ENCODE measurements around the gene SLC22A12. TPM values are rescaled to one million over a fixed set of nuclear protein-coding genes. Genes with fewer than 3 reads are reported as not detected.

The SLC22A12 gene
- total RNA-seq, 1 donor from 2014 or later, result not detected

GRCh38 chr11:64643920-64644646 is 53.1 kb downstream of the SLC22A12 start:
- Mint-ChIP-seq H3K9me3 (no peaks in the 10 kb centered on the region), H3K4me3 (peak overlapping the region; percentile 81), H3K36me3 (no peaks in the 10 kb centered on the region), H3K4me1 (ENCODE audit: unreplicated experiment) (peaks cover 12% of the 10 kb centered on the region), H3K27me3 (peaks cover 31% of the 10 kb centered on the region), H3K27ac (no peak overlapping the region)
- no peak for DNase-seq (ENCODE audit: extremely low spot score, unreplicated experiment)
- no peak for TF ChIP-seq CTCF (conservative IDR thresholded peaks at IDR 0.05)

GRCh38 chr11:64644647-64645275 is 53.7 kb downstream of the SLC22A12 start:
- peak; percentile 56 for TF ChIP-seq CTCF (conservative IDR thresholded peaks at IDR 0.05)

GRCh38 chr11:64647019-64647779 is 56.2 kb downstream of the SLC22A12 start:
- peaks cover 47% of the 10 kb centered on the region for H3K27me3 Mint-ChIP-seq
- no peaks in the 10 kb centered on the region for H3K9me3 Mint-ChIP-seq
- no peaks in the 10 kb centered on the region for H3K36me3 Mint-ChIP-seq
- no peak overlapping the region for H3K4me3 Mint-ChIP-seq
- H3K27ac Mint-ChIP-seq, result no peak overlapping the region
- DNase-seq (ENCODE audit: extremely low spot score, unreplicated experiment), result no peak
- no peak for TF ChIP-seq CTCF (conservative IDR thresholded peaks at IDR 0.05)
- peaks cover 12% of the 10 kb centered on the region for H3K4me1 Mint-ChIP-seq (ENCODE audit: unreplicated experiment)

More at GRCh38 chr11:64644647-64645275, 53.7 kb downstream of the SLC22A12 start:
- no peaks in the 10 kb centered on the region for H3K9me3 Mint-ChIP-seq
- no peaks in the 10 kb centered on the region for H3K36me3 Mint-ChIP-seq
- H3K4me1 Mint-ChIP-seq (ENCODE audit: unreplicated experiment), result peaks cover 12% of the 10 kb centered on the region
- DNase-seq (ENCODE audit: extremely low spot score, unreplicated experiment), result no peak
- peaks cover 35% of the 10 kb centered on the region for H3K27me3 Mint-ChIP-seq
- H3K4me3 Mint-ChIP-seq, result peak overlapping the region; percentile 44
- H3K27ac Mint-ChIP-seq, result no peak overlapping the region

- no peak overlapping the region for H3K4me3 Mint-ChIP-seq
Observed at GRCh38 chr11:64648551-64648950, 57.5 kb downstream of the SLC22A12 start.

More at GRCh38 chr11:64648551-64648950, 57.5 kb downstream of the SLC22A12 start:
- peaks cover 20% of the 10 kb centered on the region for H3K4me1 Mint-ChIP-seq (ENCODE audit: unreplicated experiment)
- no peak for TF ChIP-seq CTCF (conservative IDR thresholded peaks at IDR 0.05)
- peaks cover 49% of the 10 kb centered on the region for H3K27me3 Mint-ChIP-seq
- H3K9me3 Mint-ChIP-seq, result no peaks in the 10 kb centered on the region
- no peak overlapping the region for H3K27ac Mint-ChIP-seq
- DNase-seq (ENCODE audit: extremely low spot score, unreplicated experiment), result no peak
- no peaks in the 10 kb centered on the region for H3K36me3 Mint-ChIP-seq

All from type B pancreatic cell (in vitro differentiated cells).